Calu3 (cell line): Measurements from ENCODE around the gene TRIM71. TPM values are rescaled to one million over a fixed set of nuclear protein-coding genes. Genes with fewer than 3 reads are reported as not detected.

ENCODE experiments used
- BruUV-seq: library from RNA; stranded (reverse); fragments of 400-500 nt; replicated peaks from 2 replicates; lab custom pipeline; 2021; lab: Mats Ljungman, UMichigan
- CTCF ChIA-PET: fragments of 300-600 bp; sonication (Branson Sonifier 250); formaldehyde crosslinking; loops from one replicate; lab custom pipeline; 2022; ENCODE audit warnings: antibody characterized with exemption; lab: Charles Lee
- DNase-seq: peaks from one replicate; pipeline ENCODE4 v3.0.0; 2022
- H3K27ac Mint-ChIP-seq: one replicate; pipeline ENCODE4 v1.8.0; 2022; ENCODE audit warnings: mixed read lengths; ENCODE audit not compliant: unreplicated experiment
- H3K27me3 Mint-ChIP-seq: one replicate; pipeline ENCODE4 v1.8.0; 2022; ENCODE audit warnings: mixed read lengths; ENCODE audit not compliant: unreplicated experiment
- H3K36me3 Mint-ChIP-seq: one replicate; pipeline ENCODE4 v1.8.0; 2022; ENCODE audit warnings: mild to moderate bottlenecking, moderate library complexity, mixed read lengths; ENCODE audit not compliant: insufficient read depth, unreplicated experiment
- H3K4me1 Mint-ChIP-seq: one replicate; pipeline ENCODE4 v1.8.0; 2022; ENCODE audit warnings: mild to moderate bottlenecking, low read depth, mixed read lengths; ENCODE audit not compliant: unreplicated experiment
- H3K4me3 Mint-ChIP-seq: one replicate; pipeline ENCODE4 v1.8.0; 2022; ENCODE audit warnings: mild to moderate bottlenecking, low read depth, moderate library complexity, mixed read lengths; ENCODE audit not compliant: unreplicated experiment
- H3K9me3 Mint-ChIP-seq: one replicate; pipeline ENCODE4 v1.8.0; 2022; ENCODE audit warnings: low read depth, mixed read lengths; ENCODE audit not compliant: unreplicated experiment
- intact Hi-C: fragments of 100-400 bp; cut with micrococcal nuclease; formaldehyde crosslinking; loops from one replicate; pipeline ENCODE4 v1.10.0; 2022; ENCODE audit not compliant: unreplicated experiment
- total RNA-seq: library from RNA; stranded (reverse); gene quantifications from 2 replicates; pipeline ENCODE4 v1.2.3, GENCODE V29; 2022
- TF ChIP-seq, protein P1 (sequence below): fragments of 200-600 bp; IDR thresholded peaks from one replicate; pipeline ENCODE4 v1.8.0; 2022; ENCODE audit warnings: antibody characterized with exemption; ENCODE audit not compliant: unreplicated experiment

Gene TRIM71
- total RNA-seq, 1 experiment from 2014 or later: not detected

- H3K4me1 Mint-ChIP-seq: no peaks in the 10 kb centered on the region
- BruUV-seq: no TSS peak
- intact Hi-C loops: no loop called here
- H3K36me3 Mint-ChIP-seq: no peaks in the 10 kb centered on the region
- no peaks in the 10 kb centered on the region for H3K27me3 Mint-ChIP-seq
- TF ChIP-seq, protein P1, sequence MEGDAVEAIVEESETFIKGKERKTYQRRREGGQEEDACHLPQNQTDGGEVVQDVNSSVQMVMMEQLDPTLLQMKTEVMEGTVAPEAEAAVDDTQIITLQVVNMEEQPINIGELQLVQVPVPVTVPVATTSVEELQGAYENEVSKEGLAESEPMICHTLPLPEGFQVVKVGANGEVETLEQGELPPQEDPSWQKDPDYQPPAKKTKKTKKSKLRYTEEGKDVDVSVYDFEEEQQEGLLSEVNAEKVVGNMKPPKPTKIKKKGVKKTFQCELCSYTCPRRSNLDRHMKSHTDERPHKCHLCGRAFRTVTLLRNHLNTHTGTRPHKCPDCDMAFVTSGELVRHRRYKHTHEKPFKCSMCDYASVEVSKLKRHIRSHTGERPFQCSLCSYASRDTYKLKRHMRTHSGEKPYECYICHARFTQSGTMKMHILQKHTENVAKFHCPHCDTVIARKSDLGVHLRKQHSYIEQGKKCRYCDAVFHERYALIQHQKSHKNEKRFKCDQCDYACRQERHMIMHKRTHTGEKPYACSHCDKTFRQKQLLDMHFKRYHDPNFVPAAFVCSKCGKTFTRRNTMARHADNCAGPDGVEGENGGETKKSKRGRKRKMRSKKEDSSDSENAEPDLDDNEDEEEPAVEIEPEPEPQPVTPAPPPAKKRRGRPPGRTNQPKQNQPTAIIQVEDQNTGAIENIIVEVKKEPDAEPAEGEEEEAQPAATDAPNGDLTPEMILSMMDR: no peak
- H3K9me3 Mint-ChIP-seq: no peaks in the 10 kb centered on the region
- CTCF ChIA-PET: interaction anchor here (0.6 kb wide), 1 partner anchor 113 kb away, joined by 4 read pairs; no protein-coding TSS in a partner anchor
- H3K27ac Mint-ChIP-seq: no peak overlapping the region
- no peak for DNase-seq
- H3K4me3 Mint-ChIP-seq: no peak overlapping the region
These were observed 50.2 kb downstream of the TRIM71 start for GRCh38 chr3:32867954-32868353.

DNA sequence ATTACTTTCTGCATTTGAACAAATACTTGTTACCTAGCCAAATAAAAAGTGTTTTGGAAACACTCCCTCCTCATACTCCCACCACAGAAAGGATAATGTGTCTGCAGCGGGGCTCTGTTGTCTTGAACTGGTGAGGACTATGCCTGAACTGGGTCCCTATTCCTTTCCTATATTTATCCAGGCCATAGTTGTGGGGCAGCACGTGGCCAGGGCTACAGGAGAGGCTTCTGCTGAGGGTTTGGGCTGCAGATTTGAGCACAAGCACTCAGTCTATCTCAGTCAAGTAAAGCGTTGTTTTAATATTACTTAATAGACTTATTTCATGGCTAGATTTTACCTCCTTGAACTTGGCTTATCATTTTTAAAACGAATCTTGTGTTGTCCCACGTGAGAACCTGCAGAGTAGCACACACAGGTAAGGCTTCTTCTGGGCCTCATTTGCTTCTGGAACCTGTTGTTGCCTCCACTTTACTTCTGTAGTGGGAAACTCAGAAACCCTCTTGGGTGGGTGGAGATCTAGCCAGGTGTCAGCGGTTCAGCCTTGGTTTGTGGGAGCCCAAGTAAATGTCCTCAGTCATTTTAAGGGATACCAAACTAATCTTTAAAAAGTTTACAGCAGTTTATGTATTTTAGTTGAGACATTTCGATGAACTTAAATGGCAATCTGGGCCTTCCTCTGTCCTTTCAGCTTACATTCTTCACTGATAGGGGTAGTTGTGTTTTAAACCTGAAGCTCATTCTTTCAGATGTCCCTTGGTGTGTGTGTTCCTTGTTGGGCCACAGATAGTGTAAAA lies 51.1 kb downstream of the TRIM71 start:
- H3K4me3 Mint-ChIP-seq: no peak overlapping the region
- DNase-seq: no peak
- intact Hi-C loops: no loop called here
- H3K36me3 Mint-ChIP-seq: no peaks in the 10 kb centered on the region
- CTCF ChIA-PET: interaction anchor here (0.6 kb wide), 1 partner anchor 113 kb away, joined by 4 read pairs; no protein-coding TSS in a partner anchor
- no TSS peak for BruUV-seq
- TF ChIP-seq, protein P1: no peak
- no peaks in the 10 kb centered on the region for H3K4me1 Mint-ChIP-seq
- no peaks in the 10 kb centered on the region for H3K9me3 Mint-ChIP-seq
- peaks cover 6% of the 10 kb centered on the region for H3K27me3 Mint-ChIP-seq
- no peak overlapping the region for H3K27ac Mint-ChIP-seq

DNA sequence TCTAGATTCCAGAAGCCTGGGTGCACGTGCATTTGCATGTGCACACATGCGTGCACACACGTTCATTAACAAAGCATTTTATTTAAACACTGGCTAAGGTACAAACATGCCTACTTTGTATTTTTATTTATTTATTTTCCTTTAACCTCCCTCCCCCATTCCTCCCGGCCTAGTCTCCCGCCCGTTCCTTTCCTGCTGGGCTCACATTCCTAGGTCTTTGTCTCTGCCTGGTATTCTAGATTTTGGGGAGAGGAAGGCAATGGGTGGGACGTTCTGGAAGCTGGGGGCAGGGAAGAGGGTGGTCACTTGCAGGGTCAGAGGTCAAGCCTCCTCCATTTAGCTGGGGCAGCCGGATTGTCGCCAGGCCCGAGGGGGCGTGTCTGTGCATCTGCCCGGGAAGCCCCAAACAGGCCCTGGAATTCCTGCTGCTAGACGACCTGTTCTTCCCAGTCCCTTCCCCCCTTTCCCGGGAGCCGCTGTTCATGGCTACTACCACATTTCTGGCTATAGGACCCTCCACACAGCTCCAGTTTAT lies 51.8 kb downstream of the TRIM71 start:
- CTCF ChIA-PET: no interaction called here
- H3K36me3 Mint-ChIP-seq: no peaks in the 10 kb centered on the region
- BruUV-seq: no TSS peak
- H3K4me3 Mint-ChIP-seq: no peak overlapping the region
- intact Hi-C loops: no loop called here
- TF ChIP-seq, protein P1: no peak
- H3K27me3 Mint-ChIP-seq: peaks cover 13% of the 10 kb centered on the region
- DNase-seq: no peak
- H3K4me1 Mint-ChIP-seq: no peaks in the 10 kb centered on the region
- H3K27ac Mint-ChIP-seq: no peak overlapping the region
- H3K9me3 Mint-ChIP-seq: no peaks in the 10 kb centered on the region

DNA sequence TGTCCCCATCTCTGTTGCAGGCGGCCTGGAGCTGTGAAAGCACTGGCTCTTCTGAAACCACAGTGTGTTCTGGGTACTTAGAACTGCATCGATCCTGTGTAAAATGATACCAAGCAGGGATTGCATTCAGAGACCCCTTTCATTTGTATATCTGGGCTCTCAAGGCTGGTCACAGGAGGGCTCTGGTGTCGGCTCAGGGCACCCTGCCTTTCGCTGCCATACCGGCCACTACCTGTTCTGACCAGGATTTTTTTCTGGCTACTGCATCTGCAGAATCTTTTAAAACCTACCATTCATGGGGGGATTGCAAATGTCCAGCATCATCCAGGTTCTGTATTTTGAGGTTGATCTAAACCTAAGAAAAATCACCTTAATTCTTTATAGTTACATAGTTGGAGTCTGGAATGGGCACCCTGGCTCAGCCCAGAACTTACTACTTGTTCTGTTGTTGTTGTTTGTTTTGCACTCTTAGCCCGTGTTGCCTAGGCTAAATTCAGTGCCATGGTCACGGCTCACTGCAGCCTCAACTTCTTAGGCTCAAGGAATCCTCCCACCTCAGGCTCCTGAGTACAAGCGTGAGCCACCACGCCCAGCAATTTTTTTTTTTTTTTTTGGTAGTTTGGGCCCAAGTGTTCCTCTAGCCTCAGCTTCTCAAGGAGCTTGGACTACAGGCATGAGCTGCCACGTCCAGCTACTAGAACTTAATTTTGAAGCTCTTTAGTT lies 52.7 kb downstream of the TRIM71 start:
- H3K27ac Mint-ChIP-seq: no peak overlapping the region
- intact Hi-C loops: no loop called here

More for the DNA sequence above, 52.7 kb downstream of the TRIM71 start:
- Mint-ChIP-seq H3K4me1 (no peaks in the 10 kb centered on the region), H3K4me3 (no peak overlapping the region), H3K27me3 (peaks cover 16% of the 10 kb centered on the region), H3K9me3 (no peaks in the 10 kb centered on the region), H3K36me3 (no peaks in the 10 kb centered on the region)
- DNase-seq: no peak
- CTCF ChIA-PET: no interaction called here
- BruUV-seq: no TSS peak
- TF ChIP-seq, protein P1: no peak
